ENCODE measurements around the gene INPPL1. TPM values are rescaled to one million over a fixed set of nuclear protein-coding genes. Genes with fewer than 3 reads are reported as not detected.

The INPPL1 gene
- total RNA-seq, 1 donor from 2014 or later, result 69.2 TPM

- Histone ChIP-seq H3K9me3 (no peaks in the 10 kb centered on the region), H3K27ac (no peak overlapping the region), H3K4me3 (no peak overlapping the region), H3K4me1 (peaks cover 12% of the 10 kb centered on the region), H3K27me3 (no peaks in the 10 kb centered on the region), H3K36me3 (peaks cover 0 to 68% of the 10 kb centered on the region in 2 donors)
- TF ChIP-seq CTCF (IDR thresholded peaks at IDR 0.05), result no peak
- TF ChIP-seq POLR2A (IDR thresholded peaks at IDR 0.05), result no peak
- no peak for TF ChIP-seq POLR2AphosphoS5 (IDR thresholded peaks at IDR 0.05; ENCODE audit: insufficient read depth in 1 of 2, low read depth in 1 of 2)
- intact Hi-C loops (cut with DNase I), result no loop called here
- DNase-seq (ENCODE audit: extremely low spot score in 2 of 2), result peak in 1 of 2 donors; percentile 67
These were observed 6.3 kb downstream of the INPPL1 start for GRCh38 chr11:72230764-72231365.

GRCh38 chr11:72231396-72232259, 7.1 kb downstream of the INPPL1 start:
- Histone ChIP-seq H3K4me1 (peaks cover 5% of the 10 kb centered on the region), H3K27me3 (no peaks in the 10 kb centered on the region), H3K4me3 (no peak overlapping the region), H3K36me3 (peaks cover 0 to 75% of the 10 kb centered on the region in 2 donors), H3K9me3 (no peaks in the 10 kb centered on the region), H3K27ac (no peak overlapping the region)
- TF ChIP-seq POLR2AphosphoS5 (IDR thresholded peaks at IDR 0.05; ENCODE audit: insufficient read depth in 1 of 2, low read depth in 1 of 2), result no peak
- TF ChIP-seq POLR2A (IDR thresholded peaks at IDR 0.05), result no peak
- TF ChIP-seq CTCF (IDR thresholded peaks at IDR 0.05), result no peak
- intact Hi-C loops (cut with DNase I), result no loop called here
- DNase-seq (ENCODE audit: extremely low spot score in 2 of 2), result peak in 1 of 2 donors; percentile 58

- Histone ChIP-seq H3K27ac (no peak overlapping the region), H3K27me3 (no peaks in the 10 kb centered on the region), H3K4me1 (no peaks in the 10 kb centered on the region), H3K36me3 (peaks cover 0 to 83% of the 10 kb centered on the region in 2 donors), H3K9me3 (no peaks in the 10 kb centered on the region), H3K4me3 (no peak overlapping the region)
- intact Hi-C loops (cut with DNase I), result no loop called here
- TF ChIP-seq POLR2AphosphoS5 (IDR thresholded peaks at IDR 0.05; ENCODE audit: insufficient read depth in 1 of 2, low read depth in 1 of 2) (no peak), CTCF (IDR thresholded peaks at IDR 0.05) (no peak), POLR2A (IDR thresholded peaks at IDR 0.05) (no peak)
- DNase-seq (ENCODE audit: extremely low spot score in 2 of 2), result peak in 1 of 2 donors; percentile 78
These were observed 7.9 kb downstream of the INPPL1 start for GRCh38 chr11:72232260-72233055.

- DNase-seq (ENCODE audit: extremely low spot score in 2 of 2), result peak in 1 of 2 donors; percentile 34
- no peak overlapping the region for H3K27ac ChIP-seq
- TF ChIP-seq CTCF (IDR thresholded peaks at IDR 0.05), result no peak
- TF ChIP-seq POLR2AphosphoS5 (IDR thresholded peaks at IDR 0.05; ENCODE audit: insufficient read depth in 1 of 2, low read depth in 1 of 2), result no peak
- TF ChIP-seq POLR2A (IDR thresholded peaks at IDR 0.05), result no peak
- peaks cover 0 to 87% of the 10 kb centered on the region in 2 donors for H3K36me3 ChIP-seq
- no peaks in the 10 kb centered on the region for H3K4me1 ChIP-seq
- no peak overlapping the region for H3K4me3 ChIP-seq
- H3K27me3 ChIP-seq, result no peaks in the 10 kb centered on the region
- no peaks in the 10 kb centered on the region for H3K9me3 ChIP-seq
- intact Hi-C loops (cut with DNase I), result no loop called here
These were observed 8.6 kb downstream of the INPPL1 start for GRCh38 chr11:72233056-72233772.

All from vagina (tissue), 2 donors.